ENCODE measurements around the gene FTCD. TPM values are rescaled to one million over a fixed set of nuclear protein-coding genes. Genes with fewer than 3 reads are reported as not detected.
A peak's percentile ranks its signal among the peaks of the same experiment; 100 is the strongest.

Gene FTCD
- total and polyA plus RNA-seq, 9 of the 15 experiments (the other 6 are each of a cell fraction or from before 2014, with no cell fraction given), result 0.11 to 1.6 (median 0.67) TPM; not detected in 5

- TF ChIP-seq ZNF318 (IDR thresholded peaks at IDR 0.05; ENCODE audit: borderline replicate concordance in 1 of 2, low read depth in 1 of 2), result no peak
- peak; percentile 94 for TF ChIP-seq KLF1 (tag; IDR thresholded peaks at IDR 0.05)
- TF ChIP-seq NFXL1 (CRISPR knock-in tag; IDR thresholded peaks at IDR 0.05), result no peak
- TF ChIP-seq ZEB2 (IDR thresholded peaks at IDR 0.05), result peak; percentile 68
- TF ChIP-seq ZNF431 (CRISPR knock-in tag; IDR thresholded peaks at IDR 0.05), result 0 out of 2 replicates have a peak, but pooled peaks have one; percentile 8
- TF ChIP-seq PHB2 (IDR thresholded peaks at IDR 0.05; ENCODE audit: low read depth), result no peak
- TF ChIP-seq ZNF780A (CRISPR knock-in tag; IDR thresholded peaks at IDR 0.05), result no peak
- 0 out of 4 replicates have a peak, but pooled peaks of 1 of the 2 experiments have one; percentile 5 for TF ChIP-seq ETV6 (IDR thresholded peaks at IDR 0.05; ENCODE audit: borderline replicate concordance in 1 of 2, low read depth in 2 of 2, low read length in 1 of 2)
- no peak for TF ChIP-seq ETV6 (CRISPR knock-in tag; IDR thresholded peaks at IDR 0.05; ENCODE audit: borderline replicate concordance)
- no peak for TF ChIP-seq ZNF511 (CRISPR knock-in tag; IDR thresholded peaks at IDR 0.05)
- no peak for TF ChIP-seq ATF6 (CRISPR knock-in tag; IDR thresholded peaks at IDR 0.05)
- TF ChIP-seq ATF1 (CRISPR knock-in tag; IDR thresholded peaks at IDR 0.05), result no peak
- peak; percentile 47; the same call in 1 of the 2 replicates for TF ChIP-seq ATF1 (tag; IDR thresholded peaks at IDR 0.05)
- TF ChIP-seq KLF6 (CRISPR knock-in tag; IDR thresholded peaks at IDR 0.05; ENCODE audit: borderline replicate concordance), result no peak
- TF ChIP-seq YY1 (IDR thresholded peaks at IDR 0.05; ENCODE audit: borderline replicate concordance in 1 of 3, control insufficient read depth in 1 of 3, extremely low read depth in 1 of 3, insufficient read depth in 3 of 3, insufficient read length in 1 of 3, insufficient replicate concordance in 2 of 3, low read depth in 1 of 3, low read length in 2 of 3), result peak in 1 of 3 experiments; percentile 56
These were observed 1.9 kb downstream of the FTCD start (continued) for GRCh38 chr21:46153247-46154154.
